GM13976 (cell line): ENCODE measurements around the gene CLIP3.
"Not testable (repeated sequence)": the region's sequence is repeated elsewhere in the genome, so short reads cannot be mapped to it uniquely, and the experiment has no call there.

ENCODE experiments used
- DNase-seq: peaks from one replicate; pipeline ENCODE4 v3.0.0; 2012; ENCODE audit warnings: low spot score
- CTCF ChIP-seq: IDR thresholded peaks from 2 replicates; pipeline ENCODE4 v1.5.1; 2012; ENCODE audit warnings: borderline replicate concordance, mild to moderate bottlenecking; ENCODE audit not compliant: insufficient read depth; ENCODE audit errors: extremely low read depth, missing control alignments, control extremely low read depth
- in situ Hi-C: fragments of 300-500 bp; cut with MboI; formaldehyde crosslinking; loops from one replicate; pipeline ENCODE4 v1.12.0; 2022; ENCODE audit warnings: low sequenced_read_pairs, mixed read lengths, inconsistent platforms; ENCODE audit not compliant: unreplicated experiment

Gene CLIP3

GRCh38 chr19:36032251-36033104 lies at the start of gene CLIP3:
Gene CLIP3, minus strand, starts transcription at chr19:36032873. Its CDS starts 516 bp downstream, at chr19:36032357.
- peak; percentile 87 for DNase-seq
- in situ Hi-C loops: no loop called here
- no peak for TF ChIP-seq CTCF

- in situ Hi-C loops: no loop called here
- TF ChIP-seq CTCF: no peak
- no peak for DNase-seq
Observed at GRCh38 chr19:36081894-36082293, 49.2 kb upstream of the CLIP3 start.

GRCh38 chr19:36081385-36081784 lies 48.7 kb upstream of the CLIP3 start:
- no peak for DNase-seq
- TF ChIP-seq CTCF: no peak
- in situ Hi-C loops: no loop called here

- no peak for DNase-seq
- TF ChIP-seq CTCF: no peak
Observed at GRCh38 chr19:36079389-36079945, 46.8 kb upstream of the CLIP3 start.

GRCh38 chr19:36073121-36073876 lies 40.6 kb upstream of the CLIP3 start:
- no peak for TF ChIP-seq CTCF
- DNase-seq: no peak
- in situ Hi-C loops: no loop called here

More at GRCh38 chr19:36079389-36079945, 46.8 kb upstream of the CLIP3 start:
- in situ Hi-C loops: no loop called here

GRCh38 chr19:36072081-36072480 lies 39.4 kb upstream of the CLIP3 start:
- in situ Hi-C loops: no loop called here
- no peak for TF ChIP-seq CTCF
- DNase-seq: no peak

GRCh38 chr19:36068810-36069499 lies 36.3 kb upstream of the CLIP3 start:
- in situ Hi-C loops, DNase-seq: not testable (repeated sequence)
